Hypothalamus (tissue), 51 donors: Measurements from ENCODE around the gene CIAO3.

Source experiments
- DNase-seq, 51 donors: peaks; one replicate each; lab custom pipeline; 2025; lab: John Stamatoyannopoulos, UW

The CIAO3 gene

DNA sequence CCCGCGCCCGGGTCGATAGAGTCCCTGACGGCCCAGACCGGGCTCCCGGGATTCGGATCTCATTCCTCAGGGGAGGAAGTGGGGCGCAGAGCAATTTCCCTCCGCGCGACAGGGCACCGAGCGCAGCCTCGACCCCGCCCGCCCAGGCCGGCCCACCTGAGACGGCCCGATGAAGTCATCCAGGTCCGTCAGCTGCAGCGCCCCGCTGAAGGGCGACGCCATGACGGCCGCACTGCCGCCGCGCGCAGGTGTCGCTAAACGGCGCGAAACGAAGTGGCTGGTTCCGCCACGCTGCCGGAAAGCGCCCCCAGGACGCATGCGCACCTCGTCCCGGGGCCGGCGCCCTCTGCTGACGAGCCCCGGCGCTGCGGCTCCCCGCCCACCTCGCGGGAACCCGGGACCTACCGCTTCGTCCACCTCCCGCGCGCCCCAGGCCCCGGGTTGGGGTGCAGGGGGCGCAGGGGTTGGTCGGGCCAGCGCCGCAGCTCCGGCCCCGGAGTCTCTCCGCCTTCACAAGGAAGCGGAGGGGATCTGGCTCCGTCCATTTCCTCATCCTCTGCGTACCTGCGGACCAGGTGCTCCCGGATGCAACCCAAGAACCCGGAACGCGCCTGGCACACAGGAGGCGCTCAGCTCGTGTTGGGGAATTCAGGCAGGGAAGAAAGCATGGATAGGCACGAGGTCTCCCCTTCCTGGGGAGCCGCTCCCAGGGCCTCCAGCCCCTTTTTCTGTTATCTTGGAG lies at the start of gene CIAO3:
CIAO3 (minus strand) TSS at position 234 of the 742 bp plus-strand sequence; CDS start at position 222, 12 bp downstream.
- DNase-seq = peak; percentile 37 to 91 (median 77)

DNA sequence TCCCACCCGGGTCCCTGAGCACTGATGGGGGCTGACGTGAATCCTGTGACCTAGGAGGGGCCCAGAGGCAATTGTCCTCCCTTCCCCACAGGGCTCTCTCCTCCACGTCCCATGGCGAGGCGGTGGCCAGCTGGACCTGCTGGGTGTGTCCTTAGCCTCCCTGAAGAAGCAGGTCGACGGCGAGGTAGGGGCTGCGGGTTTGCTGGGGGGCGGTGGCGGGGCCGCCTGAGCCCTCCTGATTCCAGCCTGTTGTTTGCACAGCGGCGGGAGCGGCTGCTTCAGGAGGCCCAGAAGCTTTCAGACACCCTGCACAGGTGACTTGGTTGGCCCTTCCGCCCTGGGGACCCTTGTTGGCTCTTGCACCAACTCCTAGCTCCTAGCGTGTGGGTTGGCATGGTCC lies 49.3 kb upstream of the CIAO3 start:
- DNase-seq = no peak

DNA sequence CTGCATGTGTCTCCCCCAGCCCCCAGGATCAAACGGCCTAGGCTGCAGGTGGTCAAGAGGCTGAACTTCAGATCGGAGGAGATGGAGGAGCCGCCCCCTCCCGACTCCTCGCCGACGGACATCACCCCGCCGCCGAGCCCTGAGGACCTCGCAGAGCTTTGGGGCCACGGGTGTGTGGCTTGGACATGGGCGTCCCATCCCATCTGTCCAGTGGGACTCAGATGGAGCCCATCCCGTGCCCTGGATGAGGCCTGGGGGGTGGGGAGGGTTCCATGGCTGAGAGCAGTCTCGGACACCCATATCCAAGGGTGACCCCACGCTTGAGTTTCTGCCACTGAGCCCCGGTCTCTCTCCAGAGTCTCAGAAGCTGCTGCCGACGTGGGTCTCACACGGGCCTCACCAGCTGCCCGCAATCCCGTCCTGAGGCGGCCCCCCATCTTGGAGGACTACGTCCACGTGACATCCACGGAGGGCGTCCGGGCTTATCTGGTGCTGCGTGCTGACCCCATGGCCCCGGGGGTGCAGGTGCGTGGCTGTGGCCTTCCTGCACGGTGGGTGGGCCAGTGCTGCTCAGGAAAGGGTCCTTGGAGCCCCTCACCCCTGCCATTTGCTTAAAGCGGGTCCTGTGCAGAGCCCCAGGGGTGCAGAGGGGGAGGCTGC lies 48.5 kb upstream of the CIAO3 start:
- DNase-seq = no peak

DNA sequence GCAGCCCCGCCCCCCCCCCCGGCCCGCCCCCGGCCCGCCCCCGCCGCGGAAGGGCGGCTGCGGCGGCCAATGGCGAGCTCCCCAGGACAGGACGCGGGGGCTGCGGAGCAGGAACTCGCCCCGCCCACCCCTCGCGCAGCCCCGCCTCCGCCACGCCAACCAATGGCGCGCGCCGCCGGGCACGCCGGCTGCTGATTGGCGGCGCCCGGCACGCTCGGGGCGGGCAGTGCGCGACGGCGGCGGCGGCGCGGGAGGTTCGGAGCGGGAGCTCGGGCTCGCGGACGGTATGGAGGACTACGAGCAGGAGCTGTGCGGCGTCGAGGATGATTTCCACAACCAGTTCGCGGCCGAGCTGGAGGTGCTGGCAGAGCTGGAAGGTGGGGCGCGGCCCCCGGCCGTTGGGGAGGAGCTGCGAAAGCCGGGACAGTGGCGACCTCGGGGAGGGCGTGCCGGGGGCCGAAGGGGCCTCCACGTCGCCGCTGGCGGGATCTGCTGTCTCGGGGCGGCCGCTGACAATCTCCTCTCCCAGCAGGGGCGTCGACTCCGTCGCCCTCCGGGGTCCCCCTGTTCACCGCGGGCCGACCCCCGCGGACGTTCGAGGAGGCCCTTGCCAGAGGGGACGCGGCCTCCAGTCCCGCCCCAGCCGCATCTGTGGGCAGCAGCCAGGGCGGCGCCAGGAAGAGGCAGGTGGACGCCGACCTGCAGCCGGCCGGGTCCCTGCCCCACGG lies 47.8 kb upstream of the CIAO3 start, which contains the start of gene CHTF18:
CHTF18 (plus strand) TSS at position 222 of the 728 bp plus-strand sequence; CDS start at position 287, 65 bp downstream.
- peak; percentile 12 to 93 (median 82) for DNase-seq

DNA sequence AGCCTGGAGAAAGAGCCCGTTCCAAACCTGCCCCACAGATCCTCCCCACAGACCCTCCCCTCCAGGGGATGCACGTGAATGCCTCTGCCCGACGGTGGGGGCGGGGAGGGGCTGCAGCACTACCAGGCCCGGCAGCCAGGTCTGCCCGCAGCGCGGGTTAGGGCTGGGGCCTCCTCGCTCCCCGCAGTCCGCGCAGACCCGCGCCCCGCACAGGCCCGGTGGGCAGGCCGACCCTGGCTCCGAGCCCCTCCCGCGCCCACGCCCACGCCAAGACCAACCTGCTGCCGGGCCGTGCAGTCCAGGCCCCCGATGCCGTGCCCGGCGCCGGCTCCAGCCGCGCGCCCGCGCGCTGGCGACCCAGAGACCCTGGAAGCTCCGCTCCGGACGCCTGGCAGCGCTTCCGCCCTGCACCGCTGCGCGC lies 47.2 kb upstream of the CIAO3 start, which contains the start of gene RPUSD1:
RPUSD1 (minus strand) TSS at position 404 of the 421 bp plus-strand sequence. CDS start 644 bp downstream, outside the sequence.
- DNase-seq = no peak

DNA sequence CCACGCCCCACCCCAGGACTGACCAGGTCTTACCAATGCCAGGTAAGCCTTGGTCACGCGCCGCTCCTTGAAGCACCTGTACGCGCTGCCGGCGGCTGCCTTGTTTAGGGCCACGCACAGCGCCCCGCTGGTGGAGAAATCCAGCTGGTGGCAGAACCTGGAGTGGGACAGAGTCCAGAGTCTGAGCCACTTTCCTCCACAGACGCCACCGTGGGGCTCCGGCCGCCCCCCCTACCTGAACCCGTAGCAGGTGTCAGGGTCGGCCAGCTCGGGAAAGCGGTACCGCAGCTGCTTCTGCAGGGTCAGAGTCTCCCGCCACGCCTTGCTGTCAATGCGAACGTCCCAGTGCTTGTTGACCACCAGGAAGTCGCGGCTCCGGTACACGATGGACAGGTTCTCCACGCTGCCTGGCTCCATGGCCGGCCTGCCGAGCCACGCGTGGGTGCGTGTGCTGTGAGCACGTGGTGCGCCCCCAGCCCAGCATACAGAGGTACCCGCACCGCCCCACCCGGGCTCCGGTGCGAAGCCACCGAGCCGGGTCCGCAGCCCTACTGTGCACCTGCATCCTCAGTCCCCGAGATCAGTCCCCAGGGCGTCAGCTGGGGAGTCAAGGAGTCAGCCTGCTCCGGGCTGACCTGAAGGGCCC lies 46.6 kb upstream of the CIAO3 start:
- DNase-seq = no peak

DNA sequence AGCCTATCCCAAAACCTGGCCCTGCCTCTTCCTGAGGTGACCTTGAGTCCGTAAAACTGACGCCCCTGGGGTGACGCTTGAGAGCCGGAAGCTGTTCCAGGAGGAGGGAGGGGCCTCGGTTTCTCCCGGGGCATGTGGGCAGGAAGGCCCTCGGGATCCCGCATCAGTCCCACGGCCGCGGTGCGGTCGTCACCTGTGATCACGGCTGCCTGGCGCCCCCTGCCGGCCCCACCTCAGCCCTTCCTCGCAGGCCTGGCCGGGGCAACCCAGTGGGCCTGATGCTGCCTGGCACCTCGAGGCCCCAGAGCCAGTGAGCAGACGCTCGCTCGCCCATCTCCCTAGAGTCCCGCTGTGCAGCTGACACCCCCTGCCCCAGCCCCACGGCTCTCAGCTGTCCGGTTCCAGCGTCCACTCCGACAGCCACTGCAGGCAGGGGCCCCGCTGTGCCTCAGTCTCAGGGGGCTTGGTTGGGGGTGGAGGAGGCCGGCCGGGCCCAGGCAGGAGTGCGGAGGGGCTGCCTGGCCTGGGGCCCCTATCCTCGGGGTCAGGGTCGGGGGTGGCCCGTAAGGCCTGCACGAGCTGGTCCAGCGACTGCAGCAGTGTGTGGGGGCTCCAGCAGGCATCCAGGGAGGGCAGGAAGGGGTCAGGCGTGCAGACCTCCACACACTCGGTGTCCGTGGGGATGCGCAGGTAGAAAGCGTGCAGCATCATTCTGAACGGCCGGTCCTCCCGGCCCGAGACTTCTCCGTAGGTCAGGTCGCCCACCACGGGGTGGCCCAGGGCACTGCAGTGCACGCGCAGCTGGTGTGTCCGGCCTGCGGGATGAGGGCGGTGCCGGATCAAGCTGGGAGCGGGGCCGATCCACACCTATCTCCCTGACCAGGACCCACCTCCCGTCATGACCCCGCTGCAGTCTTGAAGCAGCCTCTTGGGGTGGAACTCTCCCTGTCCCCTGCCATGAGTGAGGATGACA lies 45.1 kb upstream of the CIAO3 start:
- DNase-seq = peak in 37 of 51 donors; percentile 3 to 70 (median 31)

DNA sequence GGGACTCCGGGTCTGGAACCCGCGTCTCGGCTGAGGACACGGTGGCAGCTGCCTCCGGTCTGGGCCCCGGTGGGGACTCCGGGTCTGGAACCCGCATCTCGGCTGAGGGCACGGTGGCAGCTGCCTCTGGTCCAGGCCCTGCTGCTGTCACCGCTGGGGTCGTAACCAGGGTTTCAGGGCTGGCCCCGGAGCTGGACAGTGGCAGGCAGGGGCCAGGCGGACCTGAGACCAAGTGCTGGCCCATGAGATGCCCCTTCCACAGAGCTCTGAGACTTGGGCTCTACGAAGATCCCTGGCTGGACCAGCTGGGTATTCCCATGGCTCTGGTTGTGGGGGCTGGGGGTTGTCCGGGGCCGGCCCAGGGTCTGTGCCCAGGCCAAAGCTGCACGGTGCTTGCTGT lies 43.6 kb upstream of the CIAO3 start:
- no peak for DNase-seq

DNA sequence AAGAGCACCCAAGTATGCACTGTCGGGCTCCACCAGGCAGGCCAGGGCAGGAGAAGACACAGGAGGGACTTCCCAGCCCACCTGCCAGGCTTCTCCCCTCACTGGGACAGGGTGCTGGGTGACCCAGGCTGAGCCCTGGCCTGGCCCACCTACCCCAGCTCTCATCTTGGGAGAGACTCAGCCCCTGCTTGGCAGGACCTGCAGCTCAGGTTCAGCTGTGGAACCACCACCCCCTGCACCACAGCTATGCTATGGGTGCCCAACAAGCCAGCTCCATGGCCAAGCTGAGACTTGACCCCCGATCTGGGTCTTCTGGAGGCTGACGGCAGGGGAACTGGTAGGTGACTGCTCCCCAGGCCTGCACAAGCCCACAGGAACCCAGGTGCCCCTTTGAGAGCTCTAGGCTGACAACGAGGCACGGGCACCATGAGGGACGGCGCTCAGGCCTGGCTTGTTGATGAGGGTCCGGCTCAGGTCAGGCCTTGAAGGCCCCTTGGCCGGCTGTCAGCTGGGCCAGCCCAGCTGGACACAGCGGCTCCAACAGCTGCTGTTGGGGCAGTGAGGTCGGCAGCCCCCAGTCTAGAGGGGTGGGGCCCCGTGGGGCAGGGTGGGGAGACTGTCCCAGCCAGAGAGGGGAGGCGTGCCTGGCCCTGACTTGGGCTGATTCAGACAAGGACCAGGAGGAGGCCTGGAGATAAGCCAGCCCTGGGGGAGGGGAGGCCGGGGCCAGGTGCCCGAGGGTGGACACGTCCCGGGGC lies 42.8 kb upstream of the CIAO3 start:
- peak in 2 of 51 donors; percentile 1 to 7 for DNase-seq

DNA sequence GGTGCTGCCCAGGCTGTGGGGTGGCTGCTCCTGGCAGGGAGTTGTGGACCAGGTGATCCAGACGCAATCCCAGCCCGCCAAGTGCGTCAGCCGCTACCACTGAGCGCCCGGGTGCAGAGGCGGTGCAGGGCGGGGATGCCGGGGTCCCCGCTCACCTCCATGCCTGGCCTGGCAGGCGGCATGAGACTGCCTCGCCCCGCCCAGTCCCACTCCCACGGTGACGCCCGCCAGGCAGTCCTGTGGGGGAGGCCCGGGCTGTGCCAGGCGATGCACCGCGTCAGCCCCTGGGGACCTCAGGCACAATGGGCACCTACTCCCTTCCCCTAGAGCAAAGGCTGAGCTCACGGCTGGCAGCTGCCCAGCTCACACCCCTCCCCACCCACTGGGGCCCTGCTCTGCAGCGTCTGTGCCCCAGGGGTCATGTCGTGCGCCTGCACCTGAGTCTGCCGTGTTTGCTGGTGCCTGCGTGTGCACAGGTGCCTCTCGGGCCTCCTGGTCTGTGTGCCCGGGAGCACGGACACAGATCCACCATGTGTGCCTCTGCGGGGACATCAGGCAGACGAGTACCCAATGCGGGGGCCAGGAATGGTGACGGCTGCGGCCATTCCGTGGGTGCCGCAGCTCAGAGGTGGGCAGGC lies 42.1 kb upstream of the CIAO3 start:
- no peak for DNase-seq

DNA sequence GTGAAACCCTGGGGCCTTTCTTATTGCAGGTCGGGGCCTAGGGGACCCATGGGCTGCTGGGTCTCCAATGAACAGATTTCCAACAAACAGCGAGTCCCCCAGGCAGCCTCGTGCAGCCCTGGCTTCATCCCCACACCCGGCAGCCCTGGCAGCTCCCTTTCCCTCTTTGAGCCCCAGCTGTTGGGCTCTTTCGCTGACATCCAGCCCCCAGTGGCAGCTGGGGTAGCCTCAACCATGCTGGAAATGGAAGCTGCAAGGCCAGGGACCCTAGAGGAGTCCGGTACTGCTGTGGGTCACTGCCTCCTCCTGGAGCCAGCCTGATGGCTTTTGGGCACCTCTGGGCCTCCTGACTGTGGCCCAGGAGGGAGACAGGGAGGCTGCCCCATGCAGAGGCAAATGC lies 41.5 kb upstream of the CIAO3 start:
- DNase-seq = no peak

DNA sequence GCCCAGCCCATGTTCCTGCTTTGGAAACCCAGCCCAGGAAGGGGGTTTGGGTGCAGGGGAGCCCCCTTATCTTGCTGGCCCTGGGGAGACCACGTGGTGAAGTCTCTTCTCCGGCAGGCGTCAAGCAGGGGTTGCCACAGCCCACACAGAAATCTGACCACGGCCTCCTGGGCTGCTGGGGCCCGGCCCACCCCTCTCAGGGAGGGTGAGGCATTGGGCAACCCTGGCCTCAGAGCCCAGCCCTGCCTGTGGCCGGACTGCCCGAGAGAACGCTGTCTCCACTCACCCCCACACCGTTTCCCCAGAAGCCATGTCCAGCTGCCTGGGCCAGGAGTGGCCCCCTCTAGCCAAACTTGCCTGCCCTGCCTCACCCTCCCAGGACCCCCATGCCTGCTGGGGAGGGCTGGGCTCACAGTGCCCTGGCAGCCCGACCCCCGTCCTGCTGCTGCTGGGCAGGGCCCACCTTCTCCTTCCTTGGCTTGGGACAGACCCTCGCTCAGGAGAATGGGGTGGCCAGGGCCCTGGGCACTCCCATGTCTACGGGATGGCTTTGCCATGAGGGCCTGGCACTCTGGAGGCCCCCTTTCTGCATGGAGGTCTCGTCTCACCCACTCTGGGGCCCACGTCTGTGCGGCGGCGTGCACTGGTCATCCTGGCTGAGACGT lies 40.7 kb upstream of the CIAO3 start:
- DNase-seq = no peak

DNA sequence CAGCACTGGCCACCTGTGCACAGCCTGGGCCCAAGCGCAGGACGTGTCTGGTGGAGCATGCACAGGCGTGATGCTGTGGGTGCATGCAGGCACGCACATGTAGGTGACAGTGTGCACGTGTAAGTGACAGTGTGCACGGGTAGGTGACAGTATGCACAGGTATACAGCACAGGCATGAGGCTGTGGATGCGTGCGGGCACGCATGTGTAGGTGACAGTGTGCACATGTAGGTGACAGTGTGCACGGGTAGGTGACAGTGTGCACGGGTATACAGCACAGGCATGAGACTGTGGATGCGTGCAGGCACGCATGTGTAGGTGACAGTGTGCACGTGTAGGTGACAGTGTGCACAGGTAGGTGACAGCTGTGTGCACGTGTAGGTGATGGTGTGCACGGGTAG lies 39.5 kb upstream of the CIAO3 start:
- no peak for DNase-seq

DNA sequence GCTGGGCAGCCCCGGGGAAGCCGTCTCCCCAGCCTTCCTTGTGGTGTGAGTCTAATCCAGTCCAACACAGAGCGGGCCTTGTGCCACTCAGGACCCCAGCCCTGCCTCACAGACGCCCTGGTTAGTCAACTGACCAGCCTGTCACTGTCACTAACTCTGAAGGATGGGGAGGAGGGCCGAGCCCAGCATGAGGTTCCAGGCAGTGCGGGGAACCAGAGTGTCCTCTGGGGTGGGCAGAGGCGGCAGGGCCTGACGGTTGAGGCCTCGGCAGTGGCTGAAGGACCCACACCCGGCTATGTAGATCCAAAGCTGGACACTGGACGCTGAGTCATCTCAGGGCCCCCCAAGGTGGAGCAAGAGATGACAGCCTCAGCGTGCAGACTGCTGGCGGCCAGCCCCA lies 38.8 kb upstream of the CIAO3 start:
- DNase-seq = no peak

DNA sequence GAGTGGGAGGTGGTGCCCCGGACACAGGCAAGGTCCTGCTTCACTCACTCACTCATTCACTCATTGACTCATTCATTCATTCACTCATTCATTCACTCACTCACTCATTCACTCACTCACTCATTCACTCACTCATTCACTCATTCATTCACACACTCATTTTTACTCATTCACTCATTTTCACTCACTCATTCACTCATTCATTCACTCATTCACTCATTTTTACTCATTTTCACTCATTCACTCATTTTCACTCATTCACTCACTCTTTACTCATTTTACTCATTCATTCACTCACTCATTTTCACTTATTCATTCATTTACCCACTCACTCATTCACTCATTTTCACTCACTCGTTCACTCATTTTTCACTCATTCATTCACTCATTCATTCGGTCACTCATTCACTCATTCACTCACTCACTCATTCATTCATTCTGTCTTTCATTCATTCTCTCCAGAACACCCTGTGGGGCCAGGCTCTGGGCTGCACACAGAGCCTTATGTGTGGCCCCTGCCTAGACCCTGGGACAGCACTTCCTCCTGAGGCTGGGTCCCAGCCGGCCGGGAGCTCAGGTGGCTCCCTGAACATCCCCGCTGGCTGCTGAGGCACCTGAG lies 38.2 kb upstream of the CIAO3 start:
- DNase-seq = no peak

DNA sequence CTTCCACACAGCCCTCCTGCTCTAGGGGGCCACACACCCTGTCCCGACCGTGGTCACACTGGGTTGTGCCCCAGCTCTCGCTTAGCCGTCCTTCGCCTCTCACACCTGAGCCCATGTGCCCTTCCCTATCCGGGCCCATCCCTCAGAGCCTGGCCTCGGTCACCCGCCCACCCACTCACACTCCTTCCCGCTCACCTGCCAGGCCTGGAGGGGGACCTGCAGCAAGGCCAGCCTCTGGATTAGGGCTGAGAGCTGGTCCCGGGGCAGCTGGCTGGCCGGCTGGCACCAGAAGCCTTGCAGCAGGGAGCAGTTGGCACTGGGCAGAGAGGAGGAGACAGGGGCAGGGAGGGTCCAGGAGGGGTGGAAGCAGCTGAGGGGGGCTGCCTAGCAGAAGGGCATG lies 37.6 kb upstream of the CIAO3 start:
- no peak for DNase-seq

DNA sequence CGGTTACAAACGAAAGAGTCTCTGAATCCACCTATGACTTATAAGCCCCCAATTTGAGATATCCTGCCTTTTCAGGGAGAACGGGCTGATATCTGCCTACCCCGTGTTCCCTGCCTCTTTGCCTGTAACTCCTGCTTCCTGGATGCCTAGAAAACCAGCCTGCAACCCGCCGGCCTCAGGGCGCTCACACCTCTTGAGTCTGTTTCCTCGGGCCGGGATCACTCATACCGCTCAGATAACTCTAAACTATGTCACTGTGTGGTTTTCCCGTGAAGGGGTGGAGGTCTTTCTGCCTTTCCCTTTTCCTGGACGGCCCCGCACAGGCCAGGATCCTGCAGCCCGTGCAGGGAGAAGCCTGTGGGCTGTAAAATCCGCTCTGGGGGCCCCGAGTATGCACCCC lies 37.0 kb upstream of the CIAO3 start:
- no peak for DNase-seq
